ENCODE results near the gene STMP1.

STMP1 gene

GRCh38 chr7:135704074-135704473, 41.8 kb downstream of the STMP1 start:
- DNase-seq = no peak

GRCh38 chr7:135704698-135705097, 42.4 kb downstream of the STMP1 start:
- DNase-seq = no peak

- DNase-seq = no peak
These were observed 43.9 kb downstream of the STMP1 start for GRCh38 chr7:135706038-135706742.

DNA sequence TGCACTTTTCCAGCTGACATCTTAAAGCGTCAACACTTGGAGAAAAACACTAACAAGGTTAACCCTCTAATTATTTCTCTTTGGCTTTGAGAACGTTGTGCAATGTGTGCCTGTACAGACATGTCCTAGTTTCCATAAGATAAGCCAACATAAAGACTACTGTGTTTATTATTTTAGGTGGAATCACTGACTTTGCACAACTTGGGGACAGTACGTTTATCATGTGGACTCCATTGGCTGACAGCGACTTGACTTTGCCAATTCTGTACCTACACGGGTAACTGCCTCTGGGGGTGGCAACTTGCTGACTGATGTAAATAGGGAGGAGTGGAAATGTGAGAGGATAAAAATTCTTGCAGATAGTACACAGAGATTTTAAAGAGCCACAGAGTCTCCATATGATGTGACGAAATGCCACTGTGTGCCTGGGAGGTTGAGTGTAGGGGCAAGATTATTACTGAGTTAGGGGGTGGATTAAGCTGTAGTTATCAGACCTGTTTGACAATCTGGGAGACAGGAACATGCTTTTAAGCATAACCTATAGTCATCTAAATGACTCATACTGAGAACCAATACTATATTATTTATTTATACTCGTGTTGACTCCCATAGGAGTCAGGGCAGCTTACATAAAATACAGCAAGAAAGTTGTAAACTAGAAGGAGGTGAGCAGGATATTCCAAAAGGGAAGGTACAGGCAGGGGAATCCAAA, 44.7 kb downstream of the STMP1 start:
- DNase-seq = no peak

DNA sequence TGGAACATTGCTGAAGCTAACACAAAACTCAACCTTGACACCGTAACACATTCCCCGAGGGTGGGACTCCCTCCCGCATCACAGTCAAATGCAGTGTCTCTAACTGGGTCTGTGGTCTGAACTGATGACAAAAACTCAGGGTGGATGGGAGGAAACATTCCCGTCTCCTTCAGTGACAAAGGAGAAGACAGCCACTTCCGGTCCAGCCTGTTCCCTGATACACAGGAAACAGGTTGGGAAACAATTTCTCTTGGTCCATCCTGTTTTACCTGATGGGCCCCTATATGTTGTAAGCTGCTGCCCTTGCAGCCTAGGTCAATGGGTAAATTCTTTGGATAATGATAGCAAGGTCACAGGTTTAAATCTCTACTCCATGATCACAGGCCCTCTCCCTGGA, 45.3 kb downstream of the STMP1 start:
- DNase-seq = no peak

- no peak for DNase-seq
These were observed 45.7 kb downstream of the STMP1 start for GRCh38 chr7:135708041-135708440.

GRCh38 chr7:135709508-135709907, 47.2 kb downstream of the STMP1 start:
- DNase-seq = no peak

DNA sequence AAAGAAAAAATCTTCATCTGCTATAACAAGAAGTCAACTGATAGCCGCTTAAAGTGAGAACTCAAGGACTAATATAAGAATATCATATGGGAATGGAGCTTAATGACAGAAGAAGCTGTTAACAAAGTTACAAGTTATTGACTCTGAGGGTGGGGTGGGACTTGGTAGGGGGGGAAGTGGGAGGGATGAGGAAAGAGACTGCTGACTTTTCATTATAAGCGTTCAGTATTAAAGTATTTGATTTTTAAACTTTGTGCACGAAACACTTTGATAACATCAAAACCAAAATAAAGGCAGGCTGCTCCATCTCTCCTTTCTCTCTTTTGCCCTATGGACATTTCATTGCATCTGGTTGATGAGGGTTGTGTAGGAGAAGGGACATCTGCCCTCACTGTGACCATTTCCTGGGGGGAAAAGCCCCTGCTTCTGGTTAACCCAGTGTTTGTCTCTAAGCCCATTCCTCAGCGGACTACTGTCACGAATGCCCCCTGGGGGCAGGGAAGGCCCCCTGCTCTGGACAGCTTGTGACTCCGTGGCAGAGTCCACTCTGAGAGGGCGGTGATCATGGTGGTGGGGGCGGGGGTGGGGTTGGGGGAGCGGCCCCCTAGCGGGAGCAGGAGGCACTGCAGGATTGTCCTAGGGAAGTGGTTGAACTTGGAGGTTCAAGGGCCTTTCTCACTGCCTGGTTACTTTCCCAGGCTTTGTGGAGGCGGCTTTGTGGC, 48.3 kb downstream of the STMP1 start:
- DNase-seq = no peak

DNA sequence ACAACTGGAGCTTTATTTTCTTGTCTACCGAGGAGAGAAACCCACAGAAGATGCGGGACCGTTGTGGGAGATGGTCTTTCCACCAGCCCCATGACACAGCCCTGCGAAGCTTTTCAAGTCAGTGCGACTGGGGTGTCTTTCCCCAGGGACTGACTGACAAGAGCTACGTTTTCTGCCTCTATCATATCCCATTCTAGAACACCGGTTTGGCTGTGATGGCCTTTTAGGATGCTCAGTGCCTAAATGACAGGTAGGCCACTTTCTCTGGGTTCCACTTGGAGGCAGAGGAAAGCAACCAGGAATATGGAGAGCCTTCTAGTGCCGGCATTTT, 48.8 kb downstream of the STMP1 start:
- no peak for DNase-seq

DNA sequence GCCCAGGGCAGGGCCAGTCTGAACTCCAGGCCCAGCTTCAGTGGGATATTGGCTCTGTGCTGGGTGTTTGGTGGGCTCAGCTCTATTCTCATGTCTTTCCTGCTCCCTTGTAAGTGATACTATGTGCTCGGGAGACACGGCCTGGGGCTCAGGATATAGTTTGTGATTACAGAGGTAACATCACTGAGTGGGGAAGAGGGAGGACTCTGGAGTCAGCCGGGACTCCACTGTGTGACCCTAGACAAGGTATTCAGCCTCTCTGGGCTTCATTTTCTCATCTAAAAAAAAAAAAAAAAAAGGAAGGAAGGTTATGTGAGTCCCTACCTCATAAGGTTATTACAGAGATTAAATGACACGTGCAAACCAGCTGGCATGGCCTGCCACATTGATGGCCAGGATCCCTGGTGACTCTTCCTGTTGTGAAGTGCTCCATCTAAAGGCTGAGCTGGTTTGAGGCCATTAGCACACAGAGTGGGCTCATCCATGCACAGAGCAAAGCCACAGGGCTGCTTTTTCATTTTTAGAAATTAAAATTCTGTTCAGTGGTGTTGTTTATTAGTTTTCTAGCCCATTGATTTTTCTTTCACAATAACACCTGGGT, 50.0 kb downstream of the STMP1 start:
- DNase-seq = peak; percentile 32

DNA sequence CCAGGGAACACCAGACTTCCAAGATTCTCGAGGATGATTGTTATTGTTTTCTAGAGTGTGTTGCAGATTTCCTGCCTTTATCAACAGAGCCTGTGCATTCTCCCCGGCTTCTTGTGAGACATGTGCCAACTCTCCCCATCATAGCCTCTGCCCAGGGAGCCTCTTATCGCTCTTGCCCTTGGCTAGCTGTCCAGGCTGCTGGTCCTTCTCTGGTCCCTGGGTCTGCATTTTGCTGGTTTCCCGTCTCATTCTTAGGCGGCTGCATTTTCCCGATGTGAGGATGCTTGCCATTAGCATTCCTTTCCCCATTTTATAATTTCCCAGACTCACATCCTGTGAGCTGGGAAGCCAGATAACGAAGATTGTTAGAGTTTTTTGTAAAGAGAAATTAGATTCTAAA, 50.5 kb downstream of the STMP1 start:
- no peak for DNase-seq

DNA sequence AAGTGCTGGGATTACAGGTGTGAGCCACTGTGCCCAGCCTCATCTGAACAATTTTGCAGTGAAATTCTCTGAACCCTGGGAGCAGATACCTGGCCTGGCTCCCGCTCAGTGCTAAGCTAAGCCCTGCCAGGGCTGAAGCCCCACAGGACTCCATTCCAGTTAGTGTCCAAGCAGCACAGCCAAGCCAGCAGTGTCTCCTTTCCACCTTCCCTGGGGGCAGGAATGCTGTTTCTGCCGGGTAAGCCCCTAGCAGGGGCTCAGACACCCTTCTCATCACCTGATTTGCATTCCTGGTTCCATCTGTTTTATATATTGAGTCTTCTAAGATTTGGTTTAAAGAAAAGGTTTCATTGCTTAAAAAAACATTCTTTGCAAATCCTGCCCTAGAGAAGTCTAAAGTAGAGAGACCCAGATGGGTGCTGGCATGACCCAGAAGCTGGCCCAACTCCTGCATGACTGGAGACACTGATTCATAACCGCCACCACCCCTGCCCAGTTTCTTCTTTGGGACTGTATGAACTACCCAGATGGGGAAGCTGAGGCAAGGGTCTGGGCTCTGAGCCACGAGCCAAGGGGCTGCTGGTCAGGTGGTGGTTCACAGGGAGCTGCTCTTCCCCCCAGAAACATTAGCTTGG, 51.6 kb downstream of the STMP1 start:
- no peak for DNase-seq

DNA sequence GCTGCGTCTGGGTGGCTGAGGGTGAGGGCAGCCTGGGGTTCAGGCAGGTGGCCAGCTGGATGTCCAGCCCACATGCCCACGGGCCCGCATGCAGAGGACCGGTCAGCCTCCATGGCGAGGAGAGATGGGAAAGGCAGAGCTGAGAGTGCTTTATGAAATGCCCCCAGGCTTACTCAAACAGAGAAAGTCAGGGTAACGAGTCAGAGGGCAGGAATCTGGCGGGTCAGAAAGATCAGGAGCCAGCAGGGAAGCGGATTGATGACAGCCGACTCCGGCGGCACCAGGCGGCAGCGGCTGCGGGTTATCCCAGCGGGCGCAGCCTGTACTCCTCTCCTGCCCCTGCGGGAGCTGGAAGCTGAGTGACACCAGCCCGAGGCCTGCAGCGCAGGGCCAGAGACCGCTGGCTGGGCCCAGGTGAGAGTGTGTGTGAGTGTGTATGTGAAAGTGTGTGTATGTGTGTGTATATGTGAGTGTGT, 52.3 kb downstream of the STMP1 start:
- DNase-seq = no peak

- DNase-seq = no peak
These were observed 52.8 kb downstream of the STMP1 start for GRCh38 chr7:135715055-135715522.

DNA sequence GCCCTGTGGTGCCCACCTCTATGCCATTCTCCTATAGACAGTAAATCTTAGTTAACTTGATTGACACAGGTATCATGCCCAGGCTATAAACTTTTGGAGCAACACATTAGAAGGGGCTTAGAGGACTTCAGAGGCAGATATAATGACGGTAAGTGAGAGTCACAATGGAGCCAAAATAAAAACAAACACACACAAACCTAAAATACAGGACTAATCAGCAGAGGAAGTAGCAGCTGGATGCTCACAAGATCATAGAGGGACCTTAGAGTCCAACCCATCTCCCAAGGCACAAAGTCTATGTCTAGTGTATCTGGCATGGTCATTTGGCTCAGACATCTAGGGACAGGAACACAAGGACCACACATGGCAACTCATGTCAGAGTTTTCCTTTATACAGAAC, 53.4 kb downstream of the STMP1 start:
- DNase-seq = no peak

GRCh38 chr7:135716677-135717238, 54.4 kb downstream of the STMP1 start:
- DNase-seq = peak; percentile 79

DNA sequence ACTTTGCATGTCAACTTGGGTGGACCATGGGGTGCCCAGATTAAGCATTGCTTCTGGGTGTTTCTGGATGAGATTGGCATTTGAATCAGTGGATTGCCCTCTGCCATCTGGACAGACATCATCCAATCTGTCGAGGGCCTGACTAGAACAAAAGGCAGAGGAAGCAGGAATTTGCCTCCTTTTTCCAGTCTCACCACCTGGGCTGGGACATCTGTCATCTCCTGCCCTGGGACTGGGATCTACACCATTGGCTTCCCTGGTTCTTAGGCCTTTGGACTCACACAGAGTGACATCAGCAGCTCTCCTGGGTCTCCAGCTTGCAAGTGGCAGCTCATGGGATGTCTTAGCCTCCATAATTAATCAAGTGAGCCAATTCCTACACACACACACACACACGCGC, 55.4 kb downstream of the STMP1 start:
- no peak for DNase-seq

DNA sequence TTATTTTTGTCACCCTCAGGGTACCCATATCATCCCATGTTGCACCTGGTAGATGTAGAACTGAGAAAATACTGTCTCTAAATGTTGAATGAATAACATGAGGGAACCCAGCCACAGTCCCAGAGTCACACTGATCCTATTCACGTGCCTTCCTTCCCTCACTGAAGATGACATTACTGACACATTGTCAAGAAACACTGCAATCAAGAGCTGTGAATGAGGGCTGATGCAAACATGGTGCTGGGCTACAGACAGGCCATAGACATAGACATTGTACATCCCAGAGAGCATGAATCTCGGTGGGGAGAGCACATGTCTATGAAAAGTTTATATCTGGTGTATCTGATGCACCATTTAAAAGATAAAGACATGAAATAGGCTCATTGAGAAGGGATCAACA, 55.9 kb downstream of the STMP1 start:
- no peak for DNase-seq

DNA sequence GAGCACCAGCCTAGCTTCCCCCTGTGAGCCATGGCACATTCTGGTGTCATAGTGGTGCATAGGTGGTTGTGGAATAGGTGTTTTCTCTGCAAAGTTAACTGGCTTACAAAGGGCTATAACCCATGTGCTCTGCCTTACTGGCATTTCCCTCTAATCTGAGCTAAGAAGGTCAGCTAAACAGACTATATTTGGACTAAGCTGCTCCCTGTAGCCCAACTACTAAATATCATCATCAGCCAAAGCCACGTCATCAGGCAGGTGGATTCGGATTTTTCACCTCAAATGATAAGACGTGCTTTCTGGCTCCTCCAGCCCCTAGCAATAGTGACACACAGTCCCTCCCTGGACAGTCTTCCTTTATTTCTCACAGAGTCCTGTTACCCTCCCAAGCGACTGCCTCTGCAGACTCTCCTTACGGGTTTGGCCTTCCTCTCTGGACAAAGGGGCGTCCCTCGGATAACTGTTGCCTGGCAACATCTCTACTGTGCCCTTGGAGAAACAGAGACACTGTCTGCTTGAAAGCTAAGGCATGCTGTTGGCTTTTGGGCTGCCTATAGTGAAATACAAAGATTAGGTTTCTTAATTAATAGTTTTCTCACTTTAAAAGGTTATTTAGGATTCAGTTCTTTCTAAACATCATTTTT, 56.6 kb downstream of the STMP1 start:
- no peak for DNase-seq

DNA sequence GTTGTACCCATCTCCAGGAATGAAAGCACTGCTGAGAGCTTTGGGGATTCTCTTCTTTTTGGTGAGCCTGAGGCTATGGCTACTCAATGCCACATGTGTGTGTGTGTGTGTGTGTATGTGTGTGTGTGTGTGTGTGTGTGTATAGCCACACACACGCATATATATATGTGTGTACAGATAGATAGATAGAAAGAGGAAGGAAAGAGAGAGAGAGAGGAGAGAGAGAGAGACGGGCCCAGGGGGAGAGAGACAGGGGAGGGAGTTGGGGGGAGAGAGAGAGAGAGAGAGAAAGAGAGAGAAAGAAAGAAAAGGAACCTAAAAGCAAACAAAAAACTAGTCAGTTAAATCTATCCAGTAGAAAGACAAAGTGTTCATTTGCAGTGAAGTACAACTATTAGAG, 57.4 kb downstream of the STMP1 start:
- DNase-seq = no peak

- DNase-seq = no peak
These were observed 59.0 kb downstream of the STMP1 start for GRCh38 chr7:135721198-135721820.

- DNase-seq = no peak
These were observed 61.1 kb downstream of the STMP1 start for GRCh38 chr7:135723411-135723810.

Measured in NCI-H1092 treated with DMSO at 0.1 percent for 48 hours (cell line).